C4-2B (cell line): ENCODE data around the gene SPON2.

ENCODE experiments used
- H3K27ac ChIP-seq: fragments of 450-650 bp; 2 replicates; pipeline ENCODE4 v1.5.1; 2017
- CTCF ChIP-seq: fragments of 450-650 bp; conservative IDR thresholded peaks from 2 replicates; pipeline ENCODE4 v1.5.1; 2017; ENCODE audit warnings: mild to moderate bottlenecking
- ZFX ChIP-seq: fragments of 450-650 bp; IDR thresholded peaks from 2 replicates; pipeline ENCODE4 v1.6.1; 2017

The SPON2 gene

GRCh38 chr4:1204286-1204827 is 32.0 kb upstream of the SPON2 start:
- TF ChIP-seq ZFX (no peak), CTCF (no peak)
- no peak overlapping the region for H3K27ac ChIP-seq

- H3K27ac ChIP-seq = no peak overlapping the region; the same call in 1 of the 2 replicates
- TF ChIP-seq ZFX (no peak), CTCF (no peak)
Observed at GRCh38 chr4:1203026-1203616, 30.7 kb upstream of the SPON2 start.

GRCh38 chr4:1202526-1203011 is 30.2 kb upstream of the SPON2 start:
- no peak for TF ChIP-seq CTCF
- no peak for TF ChIP-seq ZFX
- peak overlapping the region; percentile 1; the same call in 1 of the 2 replicates for H3K27ac ChIP-seq

- H3K27ac ChIP-seq = peak overlapping the region; percentile 1; the same call in 1 of the 2 replicates
- TF ChIP-seq CTCF (no peak), ZFX (no peak)
Observed at GRCh38 chr4:1201851-1202525, 29.6 kb upstream of the SPON2 start.

- no peak overlapping the region for H3K27ac ChIP-seq
- TF ChIP-seq ZFX (no peak), CTCF (no peak)
Observed at GRCh38 chr4:1200425-1201035, 28.1 kb upstream of the SPON2 start.

GRCh38 chr4:1199556-1200331 is 27.4 kb upstream of the SPON2 start:
- H3K27ac ChIP-seq = no peak overlapping the region
- no peak for TF ChIP-seq ZFX
- TF ChIP-seq CTCF = no peak
